ENCODE measurements around the gene OTOG.

DNA sequence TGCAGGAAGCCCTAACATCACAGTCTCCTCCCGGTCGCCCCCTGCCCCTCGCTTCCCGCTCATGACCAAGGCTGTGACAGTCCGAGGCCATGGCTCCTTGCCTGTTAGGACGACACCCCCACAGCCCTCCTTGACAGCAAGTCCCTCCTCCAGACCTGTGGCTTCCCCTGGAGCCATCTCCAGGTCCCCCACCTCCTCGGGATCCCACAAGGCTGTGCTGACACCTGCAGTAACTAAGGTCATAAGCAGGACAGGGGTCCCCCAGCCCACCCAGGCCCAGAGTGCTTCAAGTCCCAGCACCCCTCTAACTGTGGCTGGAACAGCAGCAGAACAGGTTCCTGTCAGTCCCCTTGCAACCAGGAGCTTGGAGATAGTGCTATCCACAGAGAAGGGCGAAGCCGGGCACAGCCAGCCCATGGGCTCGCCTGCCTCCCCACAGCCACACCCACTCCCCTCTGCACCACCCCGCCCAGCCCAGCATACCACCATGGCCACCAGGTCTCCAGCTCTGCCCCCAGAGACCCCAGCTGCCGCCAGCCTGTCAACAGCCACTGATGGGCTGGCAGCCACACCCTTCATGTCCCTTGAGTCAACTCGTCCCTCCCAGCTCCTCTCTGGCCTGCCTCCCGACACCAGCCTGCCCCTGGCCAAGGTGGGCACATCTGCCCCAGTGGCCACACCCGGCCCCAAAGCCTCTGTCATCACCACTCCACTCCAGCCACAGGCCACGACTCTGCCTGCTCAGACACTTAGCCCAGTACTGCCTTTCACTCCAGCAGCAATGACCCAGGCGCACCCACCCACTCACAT, 63.2 kb downstream of the OTOG start:
- TF ChIP-seq, protein P1, sequence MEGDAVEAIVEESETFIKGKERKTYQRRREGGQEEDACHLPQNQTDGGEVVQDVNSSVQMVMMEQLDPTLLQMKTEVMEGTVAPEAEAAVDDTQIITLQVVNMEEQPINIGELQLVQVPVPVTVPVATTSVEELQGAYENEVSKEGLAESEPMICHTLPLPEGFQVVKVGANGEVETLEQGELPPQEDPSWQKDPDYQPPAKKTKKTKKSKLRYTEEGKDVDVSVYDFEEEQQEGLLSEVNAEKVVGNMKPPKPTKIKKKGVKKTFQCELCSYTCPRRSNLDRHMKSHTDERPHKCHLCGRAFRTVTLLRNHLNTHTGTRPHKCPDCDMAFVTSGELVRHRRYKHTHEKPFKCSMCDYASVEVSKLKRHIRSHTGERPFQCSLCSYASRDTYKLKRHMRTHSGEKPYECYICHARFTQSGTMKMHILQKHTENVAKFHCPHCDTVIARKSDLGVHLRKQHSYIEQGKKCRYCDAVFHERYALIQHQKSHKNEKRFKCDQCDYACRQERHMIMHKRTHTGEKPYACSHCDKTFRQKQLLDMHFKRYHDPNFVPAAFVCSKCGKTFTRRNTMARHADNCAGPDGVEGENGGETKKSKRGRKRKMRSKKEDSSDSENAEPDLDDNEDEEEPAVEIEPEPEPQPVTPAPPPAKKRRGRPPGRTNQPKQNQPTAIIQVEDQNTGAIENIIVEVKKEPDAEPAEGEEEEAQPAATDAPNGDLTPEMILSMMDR (tag by site-specific recombination; IDR thresholded peaks at IDR 0.05), result no peak
- TF ChIP-seq, protein P2, sequence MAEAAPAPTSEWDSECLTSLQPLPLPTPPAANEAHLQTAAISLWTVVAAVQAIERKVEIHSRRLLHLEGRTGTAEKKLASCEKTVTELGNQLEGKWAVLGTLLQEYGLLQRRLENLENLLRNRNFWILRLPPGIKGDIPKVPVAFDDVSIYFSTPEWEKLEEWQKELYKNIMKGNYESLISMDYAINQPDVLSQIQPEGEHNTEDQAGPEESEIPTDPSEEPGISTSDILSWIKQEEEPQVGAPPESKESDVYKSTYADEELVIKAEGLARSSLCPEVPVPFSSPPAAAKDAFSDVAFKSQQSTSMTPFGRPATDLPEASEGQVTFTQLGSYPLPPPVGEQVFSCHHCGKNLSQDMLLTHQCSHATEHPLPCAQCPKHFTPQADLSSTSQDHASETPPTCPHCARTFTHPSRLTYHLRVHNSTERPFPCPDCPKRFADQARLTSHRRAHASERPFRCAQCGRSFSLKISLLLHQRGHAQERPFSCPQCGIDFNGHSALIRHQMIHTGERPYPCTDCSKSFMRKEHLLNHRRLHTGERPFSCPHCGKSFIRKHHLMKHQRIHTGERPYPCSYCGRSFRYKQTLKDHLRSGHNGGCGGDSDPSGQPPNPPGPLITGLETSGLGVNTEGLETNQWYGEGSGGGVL (tag by site-specific recombination; IDR thresholded peaks at IDR 0.05), result no peak
- TF ChIP-seq, protein P3, sequence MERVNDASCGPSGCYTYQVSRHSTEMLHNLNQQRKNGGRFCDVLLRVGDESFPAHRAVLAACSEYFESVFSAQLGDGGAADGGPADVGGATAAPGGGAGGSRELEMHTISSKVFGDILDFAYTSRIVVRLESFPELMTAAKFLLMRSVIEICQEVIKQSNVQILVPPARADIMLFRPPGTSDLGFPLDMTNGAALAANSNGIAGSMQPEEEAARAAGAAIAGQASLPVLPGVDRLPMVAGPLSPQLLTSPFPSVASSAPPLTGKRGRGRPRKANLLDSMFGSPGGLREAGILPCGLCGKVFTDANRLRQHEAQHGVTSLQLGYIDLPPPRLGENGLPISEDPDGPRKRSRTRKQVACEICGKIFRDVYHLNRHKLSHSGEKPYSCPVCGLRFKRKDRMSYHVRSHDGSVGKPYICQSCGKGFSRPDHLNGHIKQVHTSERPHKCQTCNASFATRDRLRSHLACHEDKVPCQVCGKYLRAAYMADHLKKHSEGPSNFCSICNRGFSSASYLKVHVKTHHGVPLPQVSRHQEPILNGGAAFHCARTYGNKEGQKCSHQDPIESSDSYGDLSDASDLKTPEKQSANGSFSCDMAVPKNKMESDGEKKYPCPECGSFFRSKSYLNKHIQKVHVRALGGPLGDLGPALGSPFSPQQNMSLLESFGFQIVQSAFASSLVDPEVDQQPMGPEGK (tag by site-specific recombination; IDR thresholded peaks at IDR 0.05), result no peak
- no peak for TF ChIP-seq ZFP41 (tag by site-specific recombination; IDR thresholded peaks at IDR 0.05; ENCODE audit: borderline replicate concordance)
- no peak for TF ChIP-seq SP2 (tag by site-specific recombination; IDR thresholded peaks at IDR 0.05)
- TF ChIP-seq ZNF169 (tag by site-specific recombination; IDR thresholded peaks at IDR 0.05), result no peak
- TF ChIP-seq, protein P4, sequence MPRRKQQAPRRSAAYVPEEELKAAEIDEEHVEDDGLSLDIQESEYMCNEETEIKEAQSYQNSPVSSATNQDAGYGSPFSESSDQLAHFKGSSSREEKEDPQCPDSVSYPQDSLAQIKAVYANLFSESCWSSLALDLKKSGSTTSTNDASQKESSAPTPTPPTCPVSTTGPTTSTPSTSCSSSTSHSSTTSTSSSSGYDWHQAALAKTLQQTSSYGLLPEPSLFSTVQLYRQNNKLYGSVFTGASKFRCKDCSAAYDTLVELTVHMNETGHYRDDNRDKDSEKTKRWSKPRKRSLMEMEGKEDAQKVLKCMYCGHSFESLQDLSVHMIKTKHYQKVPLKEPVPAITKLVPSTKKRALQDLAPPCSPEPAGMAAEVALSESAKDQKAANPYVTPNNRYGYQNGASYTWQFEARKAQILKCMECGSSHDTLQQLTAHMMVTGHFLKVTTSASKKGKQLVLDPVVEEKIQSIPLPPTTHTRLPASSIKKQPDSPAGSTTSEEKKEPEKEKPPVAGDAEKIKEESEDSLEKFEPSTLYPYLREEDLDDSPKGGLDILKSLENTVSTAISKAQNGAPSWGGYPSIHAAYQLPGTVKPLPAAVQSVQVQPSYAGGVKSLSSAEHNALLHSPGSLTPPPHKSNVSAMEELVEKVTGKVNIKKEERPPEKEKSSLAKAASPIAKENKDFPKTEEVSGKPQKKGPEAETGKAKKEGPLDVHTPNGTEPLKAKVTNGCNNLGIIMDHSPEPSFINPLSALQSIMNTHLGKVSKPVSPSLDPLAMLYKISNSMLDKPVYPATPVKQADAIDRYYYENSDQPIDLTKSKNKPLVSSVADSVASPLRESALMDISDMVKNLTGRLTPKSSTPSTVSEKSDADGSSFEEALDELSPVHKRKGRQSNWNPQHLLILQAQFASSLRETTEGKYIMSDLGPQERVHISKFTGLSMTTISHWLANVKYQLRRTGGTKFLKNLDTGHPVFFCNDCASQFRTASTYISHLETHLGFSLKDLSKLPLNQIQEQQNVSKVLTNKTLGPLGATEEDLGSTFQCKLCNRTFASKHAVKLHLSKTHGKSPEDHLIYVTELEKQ (tag by site-specific recombination; IDR thresholded peaks at IDR 0.05; ENCODE audit: borderline replicate concordance), result no peak
- TF ChIP-seq GLIS2 (tag by site-specific recombination; IDR thresholded peaks at IDR 0.05), result no peak
- TF ChIP-seq OVOL3 (tag by site-specific recombination; IDR thresholded peaks at IDR 0.05), result no peak
- TF ChIP-seq ZNF274 (IDR thresholded peaks at IDR 0.05; ENCODE audit: low read length), result no peak
- no peak for TF ChIP-seq ZNF274 (tag by site-specific recombination; IDR thresholded peaks at IDR 0.05; ENCODE audit: borderline replicate concordance)

All from HEK293 (cell line).